Nephron (organoid): ENCODE results near the gene ZNF529.

Source experiments
- H3K27ac Mint-ChIP-seq, 3 experiments: 2 replicates each; pipeline ENCODE4 v1.8.0; 2020; ENCODE audit warnings: mixed read lengths in 3 of 3, mild to moderate bottlenecking in 2 of 3, moderate library complexity in 1 of 3
- H3K27me3 Mint-ChIP-seq: 2 replicates; pipeline ENCODE4 v1.8.0; 2021; ENCODE audit warnings: low read depth, mild to moderate bottlenecking, moderate library complexity, mixed read lengths
- H3K36me3 Mint-ChIP-seq: 2 replicates; pipeline ENCODE4 v1.8.0; 2020; ENCODE audit warnings: low read depth, mixed read lengths
- H3K4me1 Mint-ChIP-seq: 2 replicates; pipeline ENCODE4 v1.8.0; 2020; ENCODE audit warnings: mixed read lengths
- H3K4me3 Mint-ChIP-seq, 3 experiments: 2 replicates each; pipeline ENCODE4 v1.8.0; 2020; ENCODE audit warnings: mild to moderate bottlenecking in 3 of 3, mixed read lengths in 3 of 3, moderate library complexity in 2 of 3
- H3K9me3 Mint-ChIP-seq: 2 replicates; pipeline ENCODE4 v1.8.0; 2020; ENCODE audit warnings: mixed read lengths
- CTCF ChIP-seq, 3 experiments: fragments of 200-600 bp; sonication (generic); IDR thresholded peaks; one replicate each; pipeline ENCODE4 v1.5.0; 2021; ENCODE audit warnings: antibody characterized with exemption in 3 of 3; ENCODE audit not compliant: unreplicated experiment in 3 of 3

ZNF529 gene

GRCh38 chr19:36497001-36497400 lies 76.1 kb downstream of the ZNF529 start:
- peaks cover 17% of the 10 kb centered on the region for H3K36me3 Mint-ChIP-seq
- no peak for TF ChIP-seq CTCF (IDR thresholded peaks at IDR 0.05; ENCODE audit: unreplicated experiment in 3 of 3)
- no peaks in the 10 kb centered on the region for H3K4me1 Mint-ChIP-seq
- H3K4me3 Mint-ChIP-seq: no peak overlapping the region
- H3K9me3 Mint-ChIP-seq: peaks cover 54% of the 10 kb centered on the region
- peaks cover 4% of the 10 kb centered on the region for H3K27me3 Mint-ChIP-seq
- no peak overlapping the region for H3K27ac Mint-ChIP-seq
